GM12801 (cell line): ENCODE results near the gene MAML2.

ENCODE experiments used
- TF ChIP-seq, protein P1 (sequence below): IDR thresholded peaks from one replicate; pipeline ENCODE4 v1.5.1; 2011; ENCODE audit warnings: control low read depth; ENCODE audit not compliant: insufficient read length; ENCODE audit errors: extremely low read depth

The MAML2 gene

DNA sequence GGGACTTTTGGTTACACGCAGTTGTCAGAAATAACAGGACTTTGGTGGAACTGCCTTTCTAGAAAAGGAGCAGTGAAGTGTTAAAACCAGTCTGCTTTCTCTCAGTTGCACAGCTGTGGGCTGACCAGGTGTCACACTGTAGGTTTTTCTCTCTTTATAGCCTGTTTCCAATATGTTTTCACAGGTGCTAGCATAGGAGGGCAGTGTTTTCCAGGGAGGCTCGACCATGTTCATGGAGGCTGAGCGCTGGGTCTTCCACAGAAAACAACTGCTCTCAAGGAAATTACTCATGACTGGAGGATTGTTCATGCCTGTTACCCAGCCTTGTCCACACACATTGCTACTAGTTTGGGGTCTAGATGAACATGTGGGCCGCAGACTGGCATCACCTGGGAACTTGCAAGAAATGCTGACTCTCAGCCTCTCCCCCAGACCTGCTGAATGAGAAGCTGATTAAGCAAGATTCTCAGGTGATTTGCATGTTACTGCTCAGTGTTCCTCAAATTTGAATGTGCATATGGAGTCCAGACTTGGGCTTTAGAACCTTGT lies 157.7 kb downstream of the MAML2 start:
- TF ChIP-seq, protein P1, sequence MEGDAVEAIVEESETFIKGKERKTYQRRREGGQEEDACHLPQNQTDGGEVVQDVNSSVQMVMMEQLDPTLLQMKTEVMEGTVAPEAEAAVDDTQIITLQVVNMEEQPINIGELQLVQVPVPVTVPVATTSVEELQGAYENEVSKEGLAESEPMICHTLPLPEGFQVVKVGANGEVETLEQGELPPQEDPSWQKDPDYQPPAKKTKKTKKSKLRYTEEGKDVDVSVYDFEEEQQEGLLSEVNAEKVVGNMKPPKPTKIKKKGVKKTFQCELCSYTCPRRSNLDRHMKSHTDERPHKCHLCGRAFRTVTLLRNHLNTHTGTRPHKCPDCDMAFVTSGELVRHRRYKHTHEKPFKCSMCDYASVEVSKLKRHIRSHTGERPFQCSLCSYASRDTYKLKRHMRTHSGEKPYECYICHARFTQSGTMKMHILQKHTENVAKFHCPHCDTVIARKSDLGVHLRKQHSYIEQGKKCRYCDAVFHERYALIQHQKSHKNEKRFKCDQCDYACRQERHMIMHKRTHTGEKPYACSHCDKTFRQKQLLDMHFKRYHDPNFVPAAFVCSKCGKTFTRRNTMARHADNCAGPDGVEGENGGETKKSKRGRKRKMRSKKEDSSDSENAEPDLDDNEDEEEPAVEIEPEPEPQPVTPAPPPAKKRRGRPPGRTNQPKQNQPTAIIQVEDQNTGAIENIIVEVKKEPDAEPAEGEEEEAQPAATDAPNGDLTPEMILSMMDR, result no peak

DNA sequence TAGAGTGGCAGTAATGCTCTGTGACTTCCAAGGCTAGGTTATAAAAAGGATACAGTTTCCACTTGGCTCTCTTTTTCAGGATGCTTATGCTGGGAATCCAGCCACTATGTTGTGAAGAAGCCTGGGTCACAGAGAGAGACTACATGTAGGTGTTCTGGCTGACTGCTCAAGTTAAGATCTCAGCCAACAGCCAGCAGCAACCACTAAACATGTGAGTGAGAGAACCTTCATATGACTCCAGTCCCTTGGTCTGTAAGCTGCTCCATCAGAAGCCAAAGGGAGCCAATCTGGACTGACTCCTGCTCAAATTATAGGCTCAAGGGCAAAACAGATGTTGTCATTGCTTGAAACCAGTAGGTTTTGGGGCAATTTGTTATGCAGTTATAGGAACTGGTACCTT lies 162.7 kb downstream of the MAML2 start:
- TF ChIP-seq, protein P1, result no peak

DNA sequence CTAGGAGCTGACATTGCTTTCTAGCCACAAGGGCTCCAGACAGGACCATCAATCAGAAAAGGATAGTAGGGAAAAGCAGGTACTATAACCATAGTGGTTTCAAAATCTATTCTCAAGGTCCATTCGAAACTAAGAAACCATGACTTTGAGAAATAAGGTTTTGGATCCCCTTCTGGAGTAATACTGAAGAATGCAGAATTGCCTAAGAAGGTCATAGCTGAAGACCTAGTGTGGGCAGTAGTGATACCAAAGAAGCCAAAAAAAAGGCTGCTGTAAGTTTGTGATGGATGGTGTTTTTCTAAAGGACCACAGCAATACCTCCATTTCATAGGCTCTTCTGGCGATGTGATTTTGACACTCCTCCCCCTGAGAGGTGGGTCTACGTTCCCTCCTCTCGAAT lies 163.1 kb downstream of the MAML2 start:
- TF ChIP-seq, protein P1, result no peak

DNA sequence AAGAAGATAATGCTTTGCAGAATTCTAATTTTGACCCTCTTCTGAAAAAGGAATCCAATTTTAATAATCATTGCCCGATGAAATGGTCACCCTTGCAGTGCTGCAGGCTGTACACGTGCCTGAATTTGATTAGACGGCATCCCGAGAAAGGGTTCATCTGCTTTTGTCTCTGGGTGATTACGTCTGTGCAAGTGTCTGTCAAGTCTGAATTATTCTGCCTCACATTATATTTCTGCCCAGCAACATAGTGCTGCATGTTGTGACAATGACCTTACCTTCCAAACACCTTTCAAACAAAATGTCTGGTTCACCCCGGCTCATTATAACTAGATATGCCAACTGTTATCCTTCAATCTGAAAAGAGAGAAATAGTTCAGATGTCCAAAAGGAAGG lies 164.1 kb downstream of the MAML2 start:
- TF ChIP-seq, protein P1, result no peak

DNA sequence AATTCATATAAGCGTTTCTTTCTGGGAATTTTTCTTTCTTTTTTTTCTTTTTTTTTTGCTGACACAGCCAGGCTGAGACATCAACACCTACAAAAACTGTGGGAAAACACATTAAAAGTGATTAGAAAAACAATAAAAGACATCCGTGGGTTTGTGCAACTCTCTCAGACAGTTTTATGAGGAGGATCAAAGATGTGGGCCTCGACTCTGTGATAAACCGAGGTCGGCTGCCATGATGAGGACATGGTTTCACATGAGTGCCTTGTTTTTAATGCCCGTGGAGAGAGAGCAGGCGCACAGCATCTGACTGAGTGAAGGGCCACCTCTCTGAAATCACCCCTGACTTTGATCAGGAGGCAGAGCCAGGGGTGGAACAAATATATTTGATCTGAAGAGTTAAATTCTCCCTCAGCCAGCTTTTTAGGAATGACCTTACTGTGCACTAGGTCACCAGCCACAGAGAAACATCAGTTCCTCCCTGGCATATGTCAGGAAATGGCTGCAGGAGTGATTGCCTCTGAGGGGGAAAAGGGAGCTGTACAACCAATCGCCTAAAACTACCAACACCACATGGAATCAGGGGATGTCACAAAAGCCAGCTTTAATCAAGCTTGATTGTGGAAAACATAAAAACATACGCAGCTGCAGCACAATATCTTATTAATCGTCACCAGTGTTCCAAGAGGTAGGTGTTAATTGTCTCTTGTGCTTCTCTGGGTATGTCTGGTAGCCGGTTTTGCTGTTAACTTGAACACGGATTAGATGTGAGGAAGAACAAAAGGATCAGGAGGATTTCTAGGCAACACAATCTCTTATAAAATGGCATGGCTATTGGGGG lies 164.7 kb downstream of the MAML2 start:
- TF ChIP-seq, protein P1, result no peak

DNA sequence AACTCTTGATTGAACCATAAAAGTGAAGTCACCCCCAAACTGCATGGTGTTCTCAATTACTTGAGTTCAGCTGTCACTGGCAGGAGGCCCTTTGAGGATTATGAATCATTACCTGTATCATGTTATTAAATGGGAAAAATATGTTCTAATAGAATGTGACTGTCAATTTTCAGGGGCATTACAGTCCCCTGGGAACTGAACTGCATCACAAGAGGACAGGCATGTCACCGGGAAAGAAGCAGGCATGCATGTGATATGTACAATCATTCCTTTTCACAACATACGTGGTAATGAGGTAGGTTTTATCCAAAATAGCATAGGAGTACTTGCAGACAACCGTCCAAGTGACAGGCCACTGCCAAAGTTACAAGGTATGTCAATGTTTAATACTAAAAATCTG lies 165.8 kb downstream of the MAML2 start:
- TF ChIP-seq, protein P1, result no peak

DNA sequence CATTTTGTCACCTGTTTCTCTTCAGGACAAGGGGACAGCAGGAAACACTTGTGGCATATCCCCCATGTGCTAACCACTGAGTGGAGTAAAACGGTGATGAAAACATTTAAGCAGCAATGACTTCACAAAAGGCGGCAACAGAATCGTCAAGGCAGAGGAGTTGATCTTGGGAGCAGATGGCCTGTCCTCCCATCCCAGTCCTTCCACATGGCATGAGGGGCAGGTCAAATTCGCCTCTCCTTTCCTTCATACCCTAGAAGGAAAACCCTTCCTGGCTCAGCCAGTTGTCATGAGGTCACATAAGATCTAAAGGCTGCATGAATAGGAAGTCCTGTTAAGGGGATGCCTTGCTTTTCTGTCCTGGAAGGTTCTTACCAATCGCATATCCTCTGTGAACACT lies 169.1 kb downstream of the MAML2 start:
- TF ChIP-seq, protein P1, result no peak
